Psoas muscle (tissue), 8 donors: Measurements from ENCODE around the gene FOXN3. TPM values are rescaled to one million over a fixed set of nuclear protein-coding genes. Genes with fewer than 3 reads are reported as not detected.

Experiments used
- ATAC-seq, 4 donors: fragments of 200-7000 bp; cut with Tn5 transposase; one replicate each; pipeline ENCODE4 v1.9.1; 2020; ENCODE audit warnings: moderate library complexity in 3 of 4, mild to moderate bottlenecking in 2 of 4
- DNase-seq, 2 donors: peaks; one replicate each; pipeline ENCODE4 v3.0.0-alpha.2; 2020
- H3K27ac ChIP-seq: fragments of 200-600 bp; one replicate; pipeline ENCODE4 v1.8.0; 2022
- H3K27me3 ChIP-seq, 3 donors: fragments of 200-600 bp in 1 of 3; one replicate each; pipeline versions ENCODE4 v1.6.1 to v1.8.0; 2013 to 2022; ENCODE audit warnings: low read length in 2 of 3, mild to moderate bottlenecking in 2 of 3, moderate library complexity in 1 of 3; ENCODE audit not compliant: insufficient read depth in 3 of 3
- H3K36me3 ChIP-seq, 2 donors: fragments of 200-600 bp in 1 of 2; one replicate each; pipeline versions ENCODE4 v1.6.1 to v1.8.0; 2013 to 2022; ENCODE audit warnings: low read depth in 1 of 2, mild to moderate bottlenecking in 1 of 2, moderate library complexity in 1 of 2; ENCODE audit not compliant: insufficient read depth in 1 of 2
- H3K4me1 ChIP-seq: fragments of 200-600 bp; one replicate; pipeline ENCODE4 v1.8.0; 2022
- H3K4me3 ChIP-seq: fragments of 200-600 bp; one replicate; pipeline ENCODE4 v1.8.0; 2022; ENCODE audit warnings: mild to moderate bottlenecking
- H3K9me3 ChIP-seq: fragments of 200-600 bp; one replicate; pipeline ENCODE4 v1.8.0; 2022
- WGBS, 3 donors: extraction: QIAGEN DNeasy Blood & Tissue Kit; methylation state at CpG; one replicate each; pipeline versions ENCODE4 v1.1.6 to v1.1.7; 2013; 5-methylcytosine and 5-hydroxymethylcytosine counted together
- intact Hi-C, 2 donors: fragments of 100-400 bp; cut with DNase I; formaldehyde crosslinking; loops; one replicate each; pipeline versions ENCODE4 v1.11.0 to v1.14.2; 2022
- polyA plus RNA-seq, 3 donors: library from polyadenylated mRNA; stranded (reverse); fragments of 200-250 nt; gene quantifications; one replicate each; pipeline ENCODE4 v1.2.3, GENCODE V29; 2013
- total RNA-seq, 4 donors: library from RNA; stranded (reverse); fragmentation: NEBNext Ultra II Directional in 2 of 4; extraction: Animal tissue kit (Norgen Biotek cat#: 25700) in 2 of 4; gene quantifications; one replicate each; pipeline versions ENCODE4 v1.2.1 to v1.2.4, GENCODE V29; 2021 to 2023
- TF ChIP-seq, protein P1 (sequence below): fragments of 200-600 bp; IDR thresholded peaks from one replicate; pipeline ENCODE4 v1.8.0; 2022; ENCODE audit warnings: antibody characterized with exemption
- donor health status: healthy with polysubstance abuse.
- donor health status: DM: no; HTN: no; CAD: no; lungs with moderate emphysema.
- donor health status: Bipolar disorder and iron deficiency.
- donor health status: healthy.
- donor health status: DM: yes; HTN: yes; CAD: no.
- donor health status: DM: no; HTN: no; CAD: no.
- donor health status: DM: no; HTN: no; CAD: no.
- donor health status: DM: yes; HTN: yes; CAD: no.

Gene FOXN3
- total and polyA plus RNA-seq, 7 donors, result 10.1 to 123 (median 73.6) TPM

DNA sequence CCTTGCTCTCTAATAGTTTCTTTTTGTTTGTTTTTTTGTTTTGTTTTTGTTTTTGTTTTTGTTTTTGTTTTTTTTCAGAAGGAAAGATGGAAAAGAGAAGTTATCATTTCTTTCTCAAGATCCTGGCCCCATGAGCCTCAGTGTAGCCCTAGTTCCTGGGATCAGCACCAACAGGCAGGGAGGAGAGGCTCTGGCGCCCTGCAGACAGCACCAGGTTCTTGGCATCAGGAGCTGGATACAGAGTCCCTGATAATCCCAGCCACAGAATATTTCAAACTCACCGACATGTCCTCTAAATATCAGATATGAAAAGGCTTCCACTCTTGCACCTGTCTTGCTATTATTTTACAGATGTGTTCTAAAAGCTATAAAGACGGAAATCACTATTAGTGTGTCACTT lies 52.7 kb downstream of the FOXN3 start:
- Histone ChIP-seq H3K27ac (no peak overlapping the region), H3K27me3 (no peaks in the 10 kb centered on the region), H3K9me3 (no peaks in the 10 kb centered on the region), H3K36me3 (no peaks in the 10 kb centered on the region), H3K4me1 (peaks cover 59% of the 10 kb centered on the region), H3K4me3 (no peak overlapping the region)
- intact Hi-C loops, result no loop called here
- ATAC-seq, result peak in 2 of 4 donors; percentile 33 to 50
- TF ChIP-seq, protein P1, sequence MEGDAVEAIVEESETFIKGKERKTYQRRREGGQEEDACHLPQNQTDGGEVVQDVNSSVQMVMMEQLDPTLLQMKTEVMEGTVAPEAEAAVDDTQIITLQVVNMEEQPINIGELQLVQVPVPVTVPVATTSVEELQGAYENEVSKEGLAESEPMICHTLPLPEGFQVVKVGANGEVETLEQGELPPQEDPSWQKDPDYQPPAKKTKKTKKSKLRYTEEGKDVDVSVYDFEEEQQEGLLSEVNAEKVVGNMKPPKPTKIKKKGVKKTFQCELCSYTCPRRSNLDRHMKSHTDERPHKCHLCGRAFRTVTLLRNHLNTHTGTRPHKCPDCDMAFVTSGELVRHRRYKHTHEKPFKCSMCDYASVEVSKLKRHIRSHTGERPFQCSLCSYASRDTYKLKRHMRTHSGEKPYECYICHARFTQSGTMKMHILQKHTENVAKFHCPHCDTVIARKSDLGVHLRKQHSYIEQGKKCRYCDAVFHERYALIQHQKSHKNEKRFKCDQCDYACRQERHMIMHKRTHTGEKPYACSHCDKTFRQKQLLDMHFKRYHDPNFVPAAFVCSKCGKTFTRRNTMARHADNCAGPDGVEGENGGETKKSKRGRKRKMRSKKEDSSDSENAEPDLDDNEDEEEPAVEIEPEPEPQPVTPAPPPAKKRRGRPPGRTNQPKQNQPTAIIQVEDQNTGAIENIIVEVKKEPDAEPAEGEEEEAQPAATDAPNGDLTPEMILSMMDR, result no peak
- 25 to 36% (median 30%) methylated on average over 3 of the region's 3 CpGs for WGBS, 3 donors
- no peak for DNase-seq

DNA sequence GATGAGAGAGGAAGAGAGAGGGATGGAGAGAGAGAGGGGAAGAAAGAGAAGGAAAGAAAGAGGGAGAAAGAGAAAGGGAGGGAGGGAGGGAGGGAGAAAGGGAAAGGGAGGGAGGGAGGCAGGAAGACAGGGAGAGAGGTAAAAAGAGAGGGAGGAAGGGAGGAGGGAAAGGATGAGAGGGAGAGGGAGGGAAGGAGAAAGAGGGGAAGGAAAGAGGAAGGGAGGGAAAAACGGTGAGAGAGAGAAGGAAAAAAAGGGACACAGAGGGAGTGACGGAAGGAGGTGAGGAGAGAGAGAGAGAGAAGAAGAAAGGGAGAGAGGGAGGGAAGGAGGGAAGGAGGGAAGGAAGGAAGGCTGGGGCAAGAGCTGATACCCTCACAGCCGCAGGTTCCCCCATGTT lies 56.8 kb downstream of the FOXN3 start:
- H3K27ac ChIP-seq, result no peak overlapping the region

DNA sequence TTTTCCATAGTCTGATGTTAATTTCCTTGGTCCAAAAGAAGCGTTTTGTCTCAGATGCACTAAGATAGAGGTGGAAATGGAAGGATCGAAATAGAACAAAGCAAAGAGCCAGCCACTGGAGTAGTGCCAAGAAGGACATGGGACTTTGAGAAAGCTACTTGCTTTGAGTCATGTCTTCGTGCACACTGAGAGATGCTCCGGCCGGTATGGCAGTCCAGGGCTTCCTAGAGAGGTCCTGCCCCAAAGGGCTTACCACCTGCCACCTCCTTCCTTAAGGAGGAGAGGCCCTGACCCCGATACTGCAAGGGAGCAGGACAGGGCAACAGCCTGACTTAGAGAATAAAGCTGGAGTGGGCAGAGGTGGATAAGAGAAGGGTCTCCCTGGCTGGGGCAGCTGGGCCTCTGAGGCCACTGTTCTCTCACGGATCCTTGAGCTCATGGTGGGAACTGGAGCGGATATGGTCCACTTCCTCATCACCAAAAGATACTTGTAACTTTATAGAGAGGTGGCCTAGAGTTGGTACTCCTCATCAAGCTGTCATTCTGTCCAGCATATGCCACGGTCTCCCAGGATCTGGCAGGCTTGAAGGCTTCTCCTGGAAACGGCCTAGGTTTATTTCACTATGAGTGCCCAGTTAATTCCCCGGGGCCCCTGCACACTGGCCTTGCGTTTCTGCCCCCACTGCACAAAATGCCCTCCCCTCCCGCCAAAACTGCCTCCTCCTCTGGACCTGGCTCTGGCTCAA lies 57.4 kb downstream of the FOXN3 start:
- DNase-seq, result peak in 1 of 2 donors; percentile 59
- H3K9me3 ChIP-seq, result no peaks in the 10 kb centered on the region
- H3K27me3 ChIP-seq, result no peaks in the 10 kb centered on the region
- intact Hi-C loops, result no loop called here
- no peaks in the 10 kb centered on the region for H3K36me3 ChIP-seq
- WGBS, 3 donors, result 24 to 40% (median 31%) methylated on average over 13 of the region's 13 CpGs
- peak overlapping the region; percentile 58 for H3K27ac ChIP-seq
- TF ChIP-seq, protein P1, result no peak
- peaks cover 25% of the 10 kb centered on the region for H3K4me1 ChIP-seq
- no peak overlapping the region for H3K4me3 ChIP-seq
- peak; percentile 51 to 93 (median 70) for ATAC-seq

More for the DNA sequence above, 56.8 kb downstream of the FOXN3 start:
- TF ChIP-seq, protein P1, result no peak
- no peak overlapping the region for H3K4me3 ChIP-seq
- no peak for DNase-seq
- H3K27me3 ChIP-seq, result no peaks in the 10 kb centered on the region
- H3K4me1 ChIP-seq, result peaks cover 31% of the 10 kb centered on the region
- no peaks in the 10 kb centered on the region for H3K9me3 ChIP-seq
- ATAC-seq, result no peak
- intact Hi-C loops, result no loop called here
- no peaks in the 10 kb centered on the region for H3K36me3 ChIP-seq
- WGBS, 3 donors, result 74 to 79% (median 79%) methylated on average over 3 of the region's 3 CpGs

DNA sequence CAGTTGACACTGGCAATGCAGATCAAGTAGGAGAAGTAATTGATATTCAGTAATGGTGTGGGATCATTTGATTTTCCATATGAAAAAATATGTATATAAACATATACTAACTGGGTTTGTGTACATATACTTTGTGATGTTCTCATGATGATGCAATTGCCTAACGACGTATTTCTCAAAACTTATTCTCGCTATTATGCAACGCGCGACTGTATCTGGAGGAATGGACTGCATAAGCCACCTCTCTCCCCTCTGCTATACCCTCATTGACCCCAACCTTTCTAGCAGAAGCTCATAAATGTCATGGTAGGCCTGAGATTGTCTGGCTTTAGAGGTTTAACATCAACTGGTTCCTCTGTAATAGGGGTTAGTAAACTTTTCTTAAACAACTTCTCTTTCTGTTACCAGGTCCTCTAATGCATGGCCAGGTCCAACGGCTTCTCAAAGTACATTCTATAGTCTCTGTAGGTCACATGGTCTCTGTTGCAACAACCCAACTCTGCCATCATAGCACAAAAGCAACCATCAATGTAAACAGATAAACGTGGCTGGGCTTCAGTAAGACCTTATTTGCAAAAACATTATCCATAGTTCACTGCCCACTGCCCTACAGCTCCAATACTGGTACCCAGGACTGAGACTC lies 59.3 kb downstream of the FOXN3 start:
- TF ChIP-seq, protein P1, result no peak
- peaks cover 11% of the 10 kb centered on the region for H3K4me1 ChIP-seq
- no peak for ATAC-seq
- no peak overlapping the region for H3K27ac ChIP-seq
- no peak overlapping the region for H3K4me3 ChIP-seq
- H3K36me3 ChIP-seq, result no peaks in the 10 kb centered on the region
- H3K27me3 ChIP-seq, result no peaks in the 10 kb centered on the region
- WGBS, 3 donors, result 84 to 89% (median 85%) methylated on average over 8 of the region's 8 CpGs
- intact Hi-C loops, result no loop called here
- DNase-seq, result no peak
- no peaks in the 10 kb centered on the region for H3K9me3 ChIP-seq
